ENCODE measurements around the gene MC2R.

GRCh38 chr18:13945811-13946210 is 30.5 kb upstream of the MC2R start:
- TF ChIP-seq CTCF (IDR thresholded peaks at IDR 0.05) = no peak
- no peak for TF ChIP-seq ZFX (IDR thresholded peaks at IDR 0.05; ENCODE audit: borderline replicate concordance)

All from 22Rv1 (cell line).